ENCODE results near the gene XKR3.
"Not testable (repeated sequence)": the region's sequence is repeated elsewhere in the genome, so short reads cannot be mapped to it uniquely, and the experiment has no call there.

The XKR3 gene

DNA sequence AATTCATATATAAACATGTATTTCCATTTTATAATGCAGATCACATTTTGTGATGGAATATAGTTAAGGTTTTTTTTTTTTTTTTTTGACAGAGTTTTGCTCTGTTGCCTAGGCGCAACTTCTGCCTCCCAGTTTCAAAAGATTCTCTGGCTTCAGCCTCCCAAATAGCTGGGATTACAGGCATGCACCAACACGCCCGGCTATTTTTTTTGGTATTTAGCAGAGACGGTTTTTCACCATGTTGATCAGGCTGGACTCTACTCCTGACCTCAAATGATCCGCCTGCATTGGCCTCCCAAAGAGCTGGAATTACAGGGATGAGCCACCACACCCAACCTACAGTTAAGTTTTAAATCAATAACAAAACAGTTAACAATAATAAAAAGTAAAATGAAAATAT is 18.8 kb downstream of the XKR3 start:
- no peak for DNase-seq (ENCODE audit: extremely low read depth, low read depth)

DNA sequence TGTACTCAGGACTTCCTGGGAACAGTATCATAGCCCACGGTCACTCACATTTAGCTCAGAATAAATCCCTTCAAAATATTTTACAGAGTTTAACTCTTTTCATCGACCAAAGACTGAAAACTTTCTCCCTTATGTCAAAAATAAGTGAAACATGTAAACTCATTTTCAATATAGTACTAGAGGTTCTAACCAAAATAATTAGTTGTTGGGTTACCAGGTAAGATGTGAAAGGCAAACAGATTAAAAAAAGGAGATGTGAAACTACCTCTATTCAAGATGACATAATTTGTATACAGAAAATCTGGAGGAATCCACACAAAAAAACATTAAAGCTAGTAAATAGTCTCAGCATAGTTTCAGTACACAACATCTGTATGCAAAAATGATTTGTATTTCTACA is 20.3 kb downstream of the XKR3 start:
- TF ChIP-seq, protein P1, sequence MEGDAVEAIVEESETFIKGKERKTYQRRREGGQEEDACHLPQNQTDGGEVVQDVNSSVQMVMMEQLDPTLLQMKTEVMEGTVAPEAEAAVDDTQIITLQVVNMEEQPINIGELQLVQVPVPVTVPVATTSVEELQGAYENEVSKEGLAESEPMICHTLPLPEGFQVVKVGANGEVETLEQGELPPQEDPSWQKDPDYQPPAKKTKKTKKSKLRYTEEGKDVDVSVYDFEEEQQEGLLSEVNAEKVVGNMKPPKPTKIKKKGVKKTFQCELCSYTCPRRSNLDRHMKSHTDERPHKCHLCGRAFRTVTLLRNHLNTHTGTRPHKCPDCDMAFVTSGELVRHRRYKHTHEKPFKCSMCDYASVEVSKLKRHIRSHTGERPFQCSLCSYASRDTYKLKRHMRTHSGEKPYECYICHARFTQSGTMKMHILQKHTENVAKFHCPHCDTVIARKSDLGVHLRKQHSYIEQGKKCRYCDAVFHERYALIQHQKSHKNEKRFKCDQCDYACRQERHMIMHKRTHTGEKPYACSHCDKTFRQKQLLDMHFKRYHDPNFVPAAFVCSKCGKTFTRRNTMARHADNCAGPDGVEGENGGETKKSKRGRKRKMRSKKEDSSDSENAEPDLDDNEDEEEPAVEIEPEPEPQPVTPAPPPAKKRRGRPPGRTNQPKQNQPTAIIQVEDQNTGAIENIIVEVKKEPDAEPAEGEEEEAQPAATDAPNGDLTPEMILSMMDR (IDR thresholded peaks at IDR 0.05; ENCODE audit: low read depth, low read length) = no peak
- no peak for DNase-seq (ENCODE audit: extremely low read depth, low read depth)

More for the DNA sequence above, 18.8 kb downstream of the XKR3 start:
- TF ChIP-seq, protein P1 (IDR thresholded peaks at IDR 0.05; ENCODE audit: low read depth, low read length) = no peak

DNA sequence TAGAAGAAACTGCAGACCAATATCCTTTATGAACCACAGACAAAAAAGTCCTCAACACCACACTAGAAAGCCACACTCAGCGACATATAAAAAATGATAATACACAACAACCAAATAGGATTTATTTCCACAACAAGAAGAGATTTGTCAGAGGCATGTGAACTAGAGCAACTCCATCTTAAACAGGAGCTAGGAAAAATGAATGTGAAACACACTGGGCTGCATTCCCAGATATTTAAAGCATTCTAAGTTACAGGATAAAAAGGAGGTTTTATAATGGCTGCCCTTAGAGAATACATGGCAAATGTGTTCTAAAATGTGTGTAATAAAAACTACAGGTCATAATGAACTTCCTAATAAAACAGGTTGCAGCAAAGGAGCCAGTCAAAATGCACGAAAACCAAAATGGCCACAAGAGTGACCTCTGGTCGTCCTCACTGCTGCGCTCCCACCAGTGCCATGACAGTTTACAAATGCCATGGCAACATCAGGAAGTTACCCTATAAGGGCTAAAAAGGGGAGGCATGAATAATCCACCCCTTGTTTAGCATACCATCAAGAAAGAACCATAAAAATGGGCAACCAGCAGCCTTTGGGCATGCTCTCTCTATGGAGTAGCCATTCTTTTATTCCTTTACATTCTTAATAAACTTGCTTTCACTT is 21.8 kb downstream of the XKR3 start:
- TF ChIP-seq, protein P1 (IDR thresholded peaks at IDR 0.05; ENCODE audit: low read depth, low read length) = no peak
- DNase-seq (ENCODE audit: extremely low read depth, low read depth) = no peak

DNA sequence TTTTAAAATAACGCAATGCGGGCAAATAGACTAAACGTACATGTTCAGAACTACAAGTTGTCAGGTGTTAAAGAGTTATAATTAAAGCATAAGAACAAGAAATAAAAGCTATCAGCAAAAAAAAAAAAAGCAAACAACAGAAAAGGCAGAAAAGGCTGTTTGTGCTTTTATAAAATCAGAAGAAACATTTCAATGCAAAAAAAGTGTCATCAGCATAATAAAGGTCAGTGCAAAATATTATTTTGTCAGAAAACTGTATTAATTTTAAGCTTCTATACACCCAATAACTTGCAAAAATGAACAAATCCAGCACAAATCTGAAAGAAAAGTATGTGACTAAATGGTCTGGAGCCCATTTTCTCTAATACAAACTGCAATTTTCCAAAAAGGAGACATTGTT is 23.6 kb downstream of the XKR3 start:
- DNase-seq (ENCODE audit: extremely low read depth, low read depth) = no peak
- TF ChIP-seq, protein P1 (IDR thresholded peaks at IDR 0.05; ENCODE audit: low read depth, low read length) = no peak

DNA sequence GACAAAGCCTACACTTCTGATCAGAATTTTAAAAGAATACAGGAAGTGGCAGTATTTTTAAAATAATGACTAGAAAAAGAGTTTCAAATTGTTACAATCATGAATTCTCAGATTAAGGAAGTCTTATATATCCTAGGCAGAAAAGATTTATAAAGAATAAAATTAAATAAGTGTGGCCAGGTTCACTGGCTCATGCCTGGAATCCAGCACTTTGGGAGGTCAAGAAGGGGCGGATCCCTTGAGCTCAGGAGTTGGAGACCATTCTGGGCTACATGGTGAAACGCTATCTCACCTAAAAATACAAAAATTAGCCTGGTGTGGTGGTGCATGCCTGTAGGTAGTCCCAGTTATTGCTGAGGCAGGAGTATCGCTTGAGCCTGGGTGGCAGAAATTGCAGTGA is 24.1 kb downstream of the XKR3 start:
- DNase-seq (ENCODE audit: extremely low read depth, low read depth) = no peak
- TF ChIP-seq, protein P1 (IDR thresholded peaks at IDR 0.05; ENCODE audit: low read depth, low read length) = no peak

DNA sequence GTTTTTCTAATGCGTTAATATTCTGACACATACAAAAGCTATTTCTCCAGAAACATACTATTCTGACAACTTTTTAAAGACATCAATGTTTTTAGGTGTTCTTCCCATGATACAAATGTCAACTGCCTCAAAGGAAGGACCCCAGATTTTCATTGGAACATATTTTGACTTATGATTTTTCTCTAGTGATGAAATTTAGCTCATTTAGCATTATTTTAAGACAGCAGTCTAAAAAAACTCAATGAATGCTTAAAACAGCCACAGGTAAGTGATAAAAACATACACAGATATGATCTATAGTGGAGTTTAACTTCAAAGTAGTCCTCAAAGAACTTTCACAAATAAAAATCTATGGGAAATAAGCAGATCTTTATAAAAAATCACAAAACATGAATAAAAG is 24.9 kb downstream of the XKR3 start:
- TF ChIP-seq, protein P1 (IDR thresholded peaks at IDR 0.05; ENCODE audit: low read depth, low read length) = no peak
- no peak for DNase-seq (ENCODE audit: extremely low read depth, low read depth)

DNA sequence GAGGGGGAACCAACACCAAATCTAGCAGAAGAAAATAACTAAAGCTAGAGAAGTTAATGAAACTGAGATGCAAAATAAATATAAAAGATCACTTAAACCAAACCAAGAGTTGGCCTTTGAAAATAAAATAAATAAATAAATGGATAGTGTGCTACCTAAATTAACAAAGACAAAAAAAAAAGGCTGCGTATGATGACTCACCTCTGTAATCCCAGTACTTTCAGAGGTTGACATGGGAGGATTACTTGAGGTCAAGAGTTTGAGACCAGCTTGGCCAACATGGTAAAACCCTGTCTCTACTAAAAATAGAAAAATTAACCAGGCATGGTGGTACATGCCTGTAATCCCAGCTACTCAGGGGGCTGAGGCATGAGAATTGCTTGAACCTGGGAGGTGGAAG is 29.7 kb downstream of the XKR3 start:
- not testable (repeated sequence) for DNase-seq (ENCODE audit: extremely low read depth, low read depth)

DNA sequence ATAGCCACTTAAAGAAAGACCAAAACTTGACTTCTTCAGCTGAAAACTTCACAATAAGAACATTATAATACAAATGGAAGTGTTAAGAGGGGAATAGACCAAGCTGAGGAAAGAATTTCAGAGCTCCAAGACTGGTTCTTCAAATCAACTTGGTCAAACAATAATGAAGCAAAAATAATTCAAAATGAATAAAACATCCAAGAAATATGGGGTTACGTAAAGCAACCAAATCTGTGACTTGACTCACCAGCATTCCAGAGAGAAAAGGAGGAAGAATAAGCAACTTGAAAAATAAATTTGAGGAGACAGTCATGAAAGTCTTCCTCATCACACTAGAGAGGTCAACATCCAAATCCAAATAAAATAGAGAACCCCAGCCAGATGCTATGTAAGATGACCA is 31.4 kb downstream of the XKR3 start:
- DNase-seq (ENCODE audit: extremely low read depth, low read depth) = no peak
- TF ChIP-seq, protein P1 (IDR thresholded peaks at IDR 0.05; ENCODE audit: low read depth, low read length) = no peak

Data from AG09319 (cell line).